Stimulated activated CD8-positive, alpha-beta memory T cell treated with anti-CD3 and anti-CD28 coated beads, Interleukin-7, amount 100 ng/mL, for 24 hours (primary cell): ENCODE results near the gene MIER1.

Experiments
- DNase-seq: peaks from one replicate; pipeline ENCODE4 v3.0.0-alpha.2; 2020; ENCODE audit warnings: low read depth

Gene MIER1

GRCh38 chr1:66999640-67000400 is 75.0 kb downstream of the MIER1 start:
- DNase-seq = no peak

DNA sequence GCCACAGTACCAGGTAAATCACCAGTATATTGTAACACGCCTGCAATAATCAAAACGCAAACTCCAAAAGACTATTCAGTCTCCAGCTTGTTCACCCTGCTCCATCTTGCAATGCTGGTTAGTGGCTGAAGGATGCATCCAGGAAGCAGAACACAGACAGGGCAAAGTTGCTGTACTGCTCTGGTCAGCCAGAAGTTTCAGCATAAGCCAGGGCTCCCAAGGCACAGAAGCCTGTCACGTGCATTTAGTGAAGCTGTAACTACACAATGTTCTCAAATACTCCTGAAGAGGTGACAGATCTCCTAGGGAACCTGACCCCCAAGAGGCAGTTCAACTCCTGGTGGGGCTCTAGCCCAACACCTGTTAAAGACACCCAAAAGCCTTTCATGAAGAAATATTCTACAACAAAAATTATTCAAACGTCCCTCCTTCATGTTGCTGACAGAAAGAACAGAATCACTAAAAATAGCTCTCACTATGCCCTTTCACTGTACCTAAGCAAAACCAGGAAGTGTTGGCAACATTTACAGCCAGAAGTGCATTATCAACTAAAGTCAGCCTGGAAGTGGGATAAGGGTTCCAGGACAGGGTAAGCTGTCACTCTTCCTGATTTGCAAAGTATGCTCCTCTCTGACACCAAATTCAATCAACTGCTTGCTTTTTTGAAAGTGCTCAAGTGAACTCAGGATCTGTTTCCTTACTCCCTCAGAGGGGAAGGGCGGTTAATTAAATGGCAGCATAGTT is 77.1 kb downstream of the MIER1 start:
- no peak for DNase-seq

- DNase-seq = no peak
Observed at GRCh38 chr1:67004176-67004575, 79.4 kb downstream of the MIER1 start.

GRCh38 chr1:67005068-67005467 is 80.3 kb downstream of the MIER1 start:
- DNase-seq = no peak

- no peak for DNase-seq
Observed at GRCh38 chr1:67009792-67010191, 85.0 kb downstream of the MIER1 start.

DNA sequence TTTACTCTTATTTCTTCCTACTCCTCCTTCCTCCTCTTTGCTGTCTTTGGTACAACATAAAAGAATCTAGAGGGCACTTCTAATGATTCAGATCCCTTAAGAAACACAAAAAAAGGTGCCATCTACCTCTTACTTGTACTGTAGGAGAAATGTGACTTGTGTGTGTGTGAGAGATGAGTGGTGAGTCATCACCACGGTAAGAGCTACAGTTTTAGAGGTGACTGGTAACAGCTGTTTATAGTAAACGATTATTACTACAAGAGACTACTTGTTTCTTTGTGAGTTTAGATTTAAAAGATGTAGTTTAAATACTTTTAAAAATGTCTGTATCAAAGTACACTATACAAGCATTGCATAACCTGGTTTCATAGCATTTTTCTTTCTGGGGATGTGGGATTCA is 88.8 kb downstream of the MIER1 start:
- DNase-seq = no peak

GRCh38 chr1:67018574-67018973 is 93.8 kb downstream of the MIER1 start:
- DNase-seq = no peak

DNA sequence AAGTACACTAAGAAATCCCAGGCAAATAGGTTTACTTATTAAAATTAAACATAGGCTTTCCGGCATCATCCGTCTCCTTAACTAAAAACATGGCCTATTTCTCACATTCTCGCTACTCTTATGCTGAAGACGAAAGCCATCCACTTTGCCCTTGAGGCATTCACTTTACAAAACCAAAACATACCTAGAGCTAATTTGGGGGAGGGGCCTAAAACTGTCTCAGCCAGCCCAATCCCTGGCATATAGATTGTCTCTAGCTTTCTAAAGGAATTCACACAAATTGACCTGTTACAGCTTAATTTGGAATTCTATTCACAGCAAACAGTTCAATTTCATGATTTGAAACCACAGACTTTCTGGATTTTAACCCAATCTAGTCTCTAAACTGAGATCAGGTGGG is 94.3 kb downstream of the MIER1 start:
- no peak for DNase-seq

GRCh38 chr1:67019600-67020136 is 94.9 kb downstream of the MIER1 start:
- DNase-seq = no peak

DNA sequence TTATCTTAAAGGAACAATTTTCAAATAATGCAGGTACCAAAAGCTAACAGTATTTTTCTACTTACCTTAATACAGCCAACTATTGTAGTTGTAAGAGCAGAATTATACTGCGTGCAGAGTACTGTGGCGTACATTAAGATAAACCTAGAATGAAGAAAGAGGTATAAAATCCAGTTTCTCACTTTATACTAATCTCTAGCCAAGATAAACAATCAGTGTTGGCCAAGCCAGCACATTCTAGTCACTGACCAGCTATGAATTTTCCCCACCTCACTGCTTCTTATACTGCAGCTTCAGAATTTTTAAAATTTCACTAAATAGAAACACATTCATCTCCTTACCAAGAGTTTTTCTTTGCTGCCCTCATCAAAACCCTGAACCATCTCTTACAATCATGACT is 95.5 kb downstream of the MIER1 start:
- DNase-seq = no peak

DNA sequence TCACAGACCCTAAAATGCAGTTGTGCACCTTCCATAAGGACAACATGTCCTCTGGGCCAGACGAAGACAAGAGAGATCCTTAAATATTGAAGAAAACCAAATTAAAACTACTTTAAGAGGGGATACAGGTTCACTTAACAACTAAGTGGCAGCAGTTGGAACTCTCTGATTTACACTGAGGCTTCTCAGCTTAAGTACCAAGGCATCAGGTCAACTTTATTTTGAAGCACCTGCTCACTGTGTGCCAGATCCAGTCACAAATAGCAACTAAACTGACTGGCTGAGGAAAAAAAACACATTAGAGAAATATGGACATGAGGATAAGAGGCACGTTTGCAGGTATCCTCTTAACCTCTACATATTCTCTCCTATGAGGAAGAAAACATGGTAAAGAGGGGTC is 96.0 kb downstream of the MIER1 start:
- no peak for DNase-seq

- DNase-seq = no peak
Observed at GRCh38 chr1:67029472-67029871, 104.7 kb downstream of the MIER1 start.

- no peak for DNase-seq
Observed at GRCh38 chr1:67031121-67031858, 106.5 kb downstream of the MIER1 start.

DNA sequence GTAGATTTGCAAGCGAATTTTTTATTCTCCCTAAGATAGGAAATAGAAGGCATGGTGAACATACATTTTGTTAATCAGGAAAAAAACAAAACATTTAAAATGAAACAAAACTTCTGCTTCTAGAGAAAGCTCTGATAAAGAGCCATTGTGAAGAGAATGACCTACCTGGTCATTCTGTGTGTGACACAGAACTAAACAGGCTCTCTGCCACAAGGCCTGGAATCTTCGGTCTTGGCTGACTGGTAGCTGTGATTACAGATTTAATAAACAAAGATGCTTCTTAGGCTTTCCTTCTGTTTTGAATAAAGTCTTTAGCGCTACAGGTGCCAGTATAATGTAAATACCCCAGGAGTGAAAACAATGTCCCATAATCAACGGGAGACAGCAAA is 107.1 kb downstream of the MIER1 start:
- DNase-seq = no peak
